Activated CD4-positive, alpha-beta memory T cell treated with anti-CD3 and anti-CD28 coated beads for 36 hours (primary cell): ENCODE results near the gene RBMS1. TPM values are rescaled to one million over a fixed set of nuclear protein-coding genes. Genes with fewer than 3 reads are reported as not detected.

Source experiments
- CTCF ChIA-PET: fragments of 350-600 bp; sonication (Branson Sonifier 250); formaldehyde crosslinking; loops from one replicate; lab custom pipeline; 2021; ENCODE audit warnings: antibody characterized with exemption, inconsistent platforms; lab: Charles Lee
- POLR2A ChIA-PET: fragments of 350-600 bp; sonication (Branson Sonifier 250); formaldehyde crosslinking; loops from one replicate; lab custom pipeline; 2021; ENCODE audit warnings: antibody characterized with exemption; lab: Charles Lee
- DNase-seq: peaks from one replicate; pipeline ENCODE4 v3.0.0-alpha.2; 2020
- H3K27ac Mint-ChIP-seq: one replicate; pipeline ENCODE4 v1.8.0; 2021; ENCODE audit warnings: mixed read lengths
- H3K27me3 Mint-ChIP-seq: one replicate; pipeline ENCODE4 v1.8.0; 2021; ENCODE audit warnings: mixed read lengths
- H3K36me3 Mint-ChIP-seq: one replicate; pipeline ENCODE4 v1.8.0; 2021; ENCODE audit warnings: mixed read lengths
- H3K4me1 Mint-ChIP-seq: one replicate; pipeline ENCODE4 v1.8.0; 2021; ENCODE audit warnings: low read depth, mixed read lengths
- H3K4me3 Mint-ChIP-seq: one replicate; pipeline ENCODE4 v1.8.0; 2021; ENCODE audit warnings: mild to moderate bottlenecking, mixed read lengths
- H3K9me3 Mint-ChIP-seq: one replicate; pipeline ENCODE4 v1.8.0; 2021; ENCODE audit warnings: mixed read lengths
- intact Hi-C: fragments of 100-400 bp; cut with micrococcal nuclease; formaldehyde crosslinking; loops from one replicate; pipeline ENCODE4 v1.15.1; 2023
- total RNA-seq, 2 experiments: library from RNA; stranded (reverse); gene quantifications; one replicate each; pipeline ENCODE4 v1.2.3, GENCODE V29; 2021

Gene RBMS1
- total RNA-seq, 2 experiments from 2014 or later: 37.9 to 40.0 TPM

DNA sequence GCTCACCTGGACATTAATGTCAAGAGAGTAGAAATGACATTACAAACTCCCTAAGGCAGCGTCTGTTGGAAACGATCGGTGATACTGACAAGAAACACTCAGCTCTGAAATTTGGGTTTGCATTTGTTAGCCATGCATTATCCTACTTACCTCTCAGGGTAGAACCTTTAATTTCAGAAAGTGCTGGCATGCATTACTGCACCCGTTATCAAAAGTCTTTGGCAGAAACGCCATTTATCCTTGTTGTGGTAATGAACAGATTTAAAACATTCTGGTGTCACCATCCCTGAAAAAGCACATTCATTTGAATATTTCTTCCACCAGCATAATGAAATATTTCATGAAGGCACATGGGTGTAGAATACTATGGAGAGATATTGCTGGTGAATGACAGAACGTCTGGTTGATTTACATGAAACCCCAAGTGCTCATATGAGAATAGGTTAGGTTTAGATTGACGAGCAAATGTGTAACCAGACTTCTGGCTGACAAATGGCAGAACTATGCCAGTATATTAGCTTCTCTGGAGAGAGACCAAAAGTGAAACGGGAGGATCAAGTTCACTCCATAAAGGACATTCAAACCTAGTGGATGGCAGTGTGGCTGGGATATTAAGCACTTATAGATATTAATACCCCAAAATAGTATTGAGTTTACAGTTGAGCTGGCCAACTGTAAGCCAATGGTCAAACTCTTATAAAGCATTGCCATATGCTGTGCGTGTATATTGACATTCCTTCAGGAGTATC, 240.0 kb downstream of the RBMS1 start:
- intact Hi-C loops: loop anchor here (2.0 kb wide), 1 partner anchor 717 kb away; no protein-coding TSS in a partner anchor
- no peak for DNase-seq
- ChIA-PET POLR2A (no interaction called here), CTCF (interaction anchor here (0.6 to 3.0 kb wide), 9 partner anchors 16 to 740 kb away, joined by 3 to 19 read pairs (median 5); no protein-coding TSS in a partner anchor)
- Mint-ChIP-seq H3K4me3 (no peak overlapping the region), H3K36me3 (no peaks in the 10 kb centered on the region), H3K27me3 (peaks cover 1% of the 10 kb centered on the region), H3K27ac (no peak overlapping the region), H3K9me3 (no peaks in the 10 kb centered on the region), H3K4me1 (no peaks in the 10 kb centered on the region)

DNA sequence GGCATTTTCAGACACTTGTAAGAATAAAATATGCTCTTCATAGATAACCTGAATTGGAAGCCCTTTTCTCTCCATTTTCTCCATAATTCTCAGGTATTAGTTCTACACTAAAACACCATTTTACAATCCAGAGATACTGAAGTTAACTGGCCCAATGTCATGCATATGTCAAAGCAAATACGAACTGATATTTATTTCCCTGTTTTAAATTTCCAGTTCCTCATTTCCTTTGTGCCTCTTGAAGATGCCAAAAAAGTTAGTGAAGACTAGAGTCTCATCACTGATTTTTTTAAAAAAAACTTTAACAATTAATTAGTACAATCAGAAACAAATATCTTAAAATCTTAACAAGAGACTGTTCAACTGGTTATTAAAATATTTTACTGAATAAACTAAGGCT, 240.7 kb downstream of the RBMS1 start:
- Mint-ChIP-seq H3K27me3 (peaks cover 1% of the 10 kb centered on the region), H3K9me3 (no peaks in the 10 kb centered on the region), H3K4me3 (no peak overlapping the region), H3K27ac (no peak overlapping the region), H3K4me1 (no peaks in the 10 kb centered on the region), H3K36me3 (no peaks in the 10 kb centered on the region)
- ChIA-PET CTCF (interaction anchor here (0.6 to 3.0 kb wide), 22 partner anchors 10 to 811 kb away, joined by 3 to 20 read pairs (median 6); no protein-coding TSS in a partner anchor), POLR2A (no interaction called here)
- intact Hi-C loops: loop anchor here (1.0 to 2.0 kb wide), 2 partner anchors 718 to 741 kb away; no protein-coding TSS in a partner anchor
- DNase-seq: no peak

DNA sequence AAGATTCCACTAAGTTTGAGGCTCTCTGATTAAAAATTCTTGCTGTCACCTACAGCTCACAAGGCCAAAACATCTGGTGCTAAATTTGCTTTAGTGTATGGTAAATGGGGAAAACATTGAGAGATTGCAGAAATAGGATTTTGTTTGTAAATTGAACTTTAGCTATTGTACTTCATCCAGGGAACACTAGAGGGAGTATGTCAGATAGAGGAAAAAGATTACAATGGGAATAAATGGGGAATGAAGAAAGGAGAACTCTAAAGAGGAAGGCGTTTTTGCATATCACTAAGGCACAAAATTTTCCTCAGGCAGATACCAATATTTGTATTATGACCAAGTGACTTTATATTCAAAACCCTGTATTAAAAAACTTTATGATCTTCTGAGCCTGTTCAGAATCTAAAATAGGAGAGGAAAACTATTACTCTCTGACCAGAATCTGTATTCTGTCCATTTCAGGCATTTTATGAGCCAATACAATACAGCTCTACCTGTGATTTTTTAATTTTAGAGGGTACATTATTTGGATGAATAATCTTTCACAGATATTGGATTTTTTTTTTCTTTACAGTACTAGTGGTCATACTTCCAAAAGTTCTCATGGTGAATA, 241.2 kb downstream of the RBMS1 start:
- Mint-ChIP-seq H3K27ac (no peak overlapping the region), H3K27me3 (peaks cover 1% of the 10 kb centered on the region), H3K9me3 (no peaks in the 10 kb centered on the region), H3K4me1 (no peaks in the 10 kb centered on the region), H3K4me3 (no peak overlapping the region), H3K36me3 (no peaks in the 10 kb centered on the region)
- intact Hi-C loops: loop anchor here (1.0 to 2.0 kb wide), 2 partner anchors 718 to 742 kb away; no protein-coding TSS in a partner anchor
- DNase-seq: no peak
- POLR2A ChIA-PET: no interaction called here
- CTCF ChIA-PET: interaction anchor here (0.6 to 3.0 kb wide), 33 partner anchors 10 to 864 kb away, joined by 3 to 20 read pairs (median 4); no protein-coding TSS in a partner anchor

GRCh38 chr2:160251569-160251968, 242.0 kb downstream of the RBMS1 start:
- intact Hi-C loops: no loop called here
- Mint-ChIP-seq H3K4me3 (no peak overlapping the region), H3K36me3 (no peaks in the 10 kb centered on the region), H3K27ac (no peak overlapping the region), H3K4me1 (no peaks in the 10 kb centered on the region), H3K27me3 (peaks cover 1% of the 10 kb centered on the region), H3K9me3 (no peaks in the 10 kb centered on the region)
- CTCF ChIA-PET: interaction anchor here (0.6 to 3.0 kb wide), 31 partner anchors 9 to 865 kb away, joined by 3 to 20 read pairs (median 4); no protein-coding TSS in a partner anchor
- POLR2A ChIA-PET: interaction anchor here (0.6 kb wide), 1 partner anchor 676 kb away, joined by 3 read pairs; no protein-coding TSS in a partner anchor
- no peak for DNase-seq

DNA sequence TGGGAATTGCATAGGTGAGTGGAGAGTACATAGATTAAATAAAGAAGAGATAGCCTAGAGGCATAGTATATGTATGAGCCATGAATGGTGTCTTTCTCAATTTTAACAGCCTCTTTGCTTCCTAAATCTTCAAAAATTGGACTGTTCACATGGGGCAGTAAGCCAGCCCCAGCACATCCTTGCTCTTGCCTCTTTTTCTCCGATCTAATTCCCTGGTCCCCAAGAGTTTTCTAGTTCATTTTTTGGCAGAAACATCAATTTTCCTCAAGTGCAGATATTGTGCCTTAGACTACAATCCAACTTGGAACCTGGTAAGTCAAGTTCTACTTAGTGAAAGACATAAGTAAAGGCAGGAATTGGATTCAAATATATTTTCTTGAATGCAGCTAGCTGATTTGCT, 243.7 kb downstream of the RBMS1 start:
- peaks cover 1% of the 10 kb centered on the region for H3K27me3 Mint-ChIP-seq
- no peaks in the 10 kb centered on the region for H3K36me3 Mint-ChIP-seq
- H3K9me3 Mint-ChIP-seq: no peaks in the 10 kb centered on the region
- POLR2A ChIA-PET: no interaction called here
- CTCF ChIA-PET: interaction anchor here (1.7 to 2.7 kb wide), 2 partner anchors 11 to 20 kb away, joined by 4 to 12 read pairs; no protein-coding TSS in a partner anchor
- DNase-seq: no peak
- intact Hi-C loops: no loop called here
- no peak overlapping the region for H3K27ac Mint-ChIP-seq
- no peak overlapping the region for H3K4me3 Mint-ChIP-seq
- H3K4me1 Mint-ChIP-seq: no peaks in the 10 kb centered on the region

- Mint-ChIP-seq H3K4me3 (no peak overlapping the region), H3K27me3 (no peaks in the 10 kb centered on the region)
- CTCF ChIA-PET: interaction anchor here (1.1 kb wide), 1 partner anchor 22 kb away, joined by 3 read pairs; no protein-coding TSS in a partner anchor
Observed at GRCh38 chr2:160247296-160248035, 246.1 kb downstream of the RBMS1 start.

DNA sequence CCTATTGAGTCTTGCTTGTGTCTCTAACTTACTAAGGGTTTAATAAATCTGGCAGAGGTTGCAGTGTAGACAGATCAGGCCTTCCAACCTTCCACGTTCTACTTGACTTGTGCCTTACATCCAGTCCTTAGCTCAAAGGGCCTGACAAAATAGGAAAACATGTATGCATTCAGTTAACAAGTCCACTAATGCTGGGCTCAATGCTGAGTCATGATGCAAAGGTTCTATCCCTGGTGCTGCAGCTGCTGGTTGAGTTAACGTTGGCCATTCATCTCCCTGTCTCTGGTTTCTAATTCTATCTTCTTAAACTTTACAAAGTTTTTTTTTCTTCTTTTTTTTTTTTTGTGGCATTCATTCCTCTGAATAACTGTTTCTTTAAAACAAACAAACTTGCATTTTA, 247.3 kb downstream of the RBMS1 start:
- POLR2A ChIA-PET: no interaction called here
- no peaks in the 10 kb centered on the region for H3K4me1 Mint-ChIP-seq
- H3K27ac Mint-ChIP-seq: no peak overlapping the region
- CTCF ChIA-PET: interaction anchor here (0.6 to 1.0 kb wide), 2 partner anchors 24 to 531 kb away, joined by 3 read pairs; no protein-coding TSS in a partner anchor
- intact Hi-C loops: no loop called here
- H3K27me3 Mint-ChIP-seq: no peaks in the 10 kb centered on the region
- DNase-seq: no peak
- H3K9me3 Mint-ChIP-seq: no peaks in the 10 kb centered on the region
- H3K36me3 Mint-ChIP-seq: no peaks in the 10 kb centered on the region
- no peak overlapping the region for H3K4me3 Mint-ChIP-seq

More at GRCh38 chr2:160247296-160248035, 246.1 kb downstream of the RBMS1 start:
- POLR2A ChIA-PET: no interaction called here
- Mint-ChIP-seq H3K9me3 (no peaks in the 10 kb centered on the region), H3K36me3 (no peaks in the 10 kb centered on the region), H3K4me1 (no peaks in the 10 kb centered on the region), H3K27ac (no peak overlapping the region)
- DNase-seq: no peak
- intact Hi-C loops: no loop called here

- Mint-ChIP-seq H3K27me3 (no peaks in the 10 kb centered on the region), H3K9me3 (no peaks in the 10 kb centered on the region), H3K4me1 (no peaks in the 10 kb centered on the region), H3K27ac (no peak overlapping the region), H3K4me3 (no peak overlapping the region), H3K36me3 (no peaks in the 10 kb centered on the region)
- CTCF ChIA-PET: interaction anchor here (1.0 kb wide), 1 partner anchor 25 kb away, joined by 3 read pairs; no protein-coding TSS in a partner anchor
- POLR2A ChIA-PET: no interaction called here
- DNase-seq: no peak
- intact Hi-C loops: no loop called here
Observed at GRCh38 chr2:160245614-160246155, 247.9 kb downstream of the RBMS1 start.

GRCh38 chr2:160242893-160243564, 250.6 kb downstream of the RBMS1 start:
- intact Hi-C loops: no loop called here
- Mint-ChIP-seq H3K9me3 (no peaks in the 10 kb centered on the region), H3K27me3 (no peaks in the 10 kb centered on the region), H3K27ac (no peak overlapping the region), H3K36me3 (no peaks in the 10 kb centered on the region), H3K4me3 (no peak overlapping the region), H3K4me1 (no peaks in the 10 kb centered on the region)
- CTCF ChIA-PET: interaction anchor here (1.3 kb wide), 1 partner anchor 9 kb away, joined by 7 read pairs; no protein-coding TSS in a partner anchor
- POLR2A ChIA-PET: no interaction called here
- no peak for DNase-seq

- no peaks in the 10 kb centered on the region for H3K36me3 Mint-ChIP-seq
- no peak for DNase-seq
- no peaks in the 10 kb centered on the region for H3K4me1 Mint-ChIP-seq
- no peak overlapping the region for H3K4me3 Mint-ChIP-seq
- H3K27ac Mint-ChIP-seq: no peak overlapping the region
- no peaks in the 10 kb centered on the region for H3K9me3 Mint-ChIP-seq
- no peaks in the 10 kb centered on the region for H3K27me3 Mint-ChIP-seq
- intact Hi-C loops: no loop called here
- ChIA-PET CTCF (interaction anchor here (1.2 kb wide), 1 partner anchor 11 kb away, joined by 3 read pairs; no protein-coding TSS in a partner anchor), POLR2A (no interaction called here)
Observed at GRCh38 chr2:160241251-160242137, 252.1 kb downstream of the RBMS1 start.
